Hair follicular keratinocyte (primary cell): Measurements from ENCODE around the gene ACOD1. TPM values are rescaled to one million over a fixed set of nuclear protein-coding genes. Genes with fewer than 3 reads are reported as not detected.

Experiments
- total RNA-seq: library from RNA; depleted of rRNA; stranded (reverse); fragments of >200 nt; gene quantifications from 2 replicates; pipeline ENCODE4 v1.2.3, GENCODE V29; 2015

The ACOD1 gene
- not detected in 2 replicates for total RNA-seq

GRCh38 chr13:76948149-76948548 is at the start of gene ACOD1:
Gene ACOD1, plus strand, starts transcription at chr13:76948511. Its CDS starts 48 bp downstream, at chr13:76948559.

GRCh38 chr13:76991796-76992547 is 43.7 kb downstream of the ACOD1 start, which contains the start of gene CLN5:
Gene CLN5, plus strand, starts transcription at chr13:76992081. Its CDS starts 18 bp downstream, at chr13:76992099.

Other genes with a start within 250 kb of the ACOD1 start
- 30.7 and 35.6 TPM in 2 replicates for gene KCTD12, start 62.1 kb upstream of the ACOD1 start, total RNA-seq
- 24.0 and 27.0 TPM in 2 replicates for gene CLN5, start 43.6 kb downstream of the ACOD1 start, total RNA-seq
- 26.5 and 29.1 TPM in 2 replicates for gene FBXL3, start 78.6 kb downstream of the ACOD1 start, total RNA-seq